K562 (cell line): ENCODE results near the gene PSEN1. TPM values are rescaled to one million over a fixed set of nuclear protein-coding genes. Genes with fewer than 3 reads are reported as not detected.

ENCODE experiments used
- ATAC-seq: fragments of 200-7000 bp; cut with Tn5 transposase; 3 replicates; pipeline ENCODE4 v1.9.1; 2020; ENCODE audit warnings: moderate library complexity
- BruUV-seq: library from RNA; stranded (reverse); fragments of 400-500 nt; replicated peaks from 2 replicates; lab custom pipeline; 2021; lab: Mats Ljungman, UMichigan
- CTCF ChIA-PET: fragments of 300-600 bp; formaldehyde crosslinking; extraction: SDS; loops from one replicate; lab custom pipeline; 2021; ENCODE audit warnings: low intra/inter-chr PET ratio; lab: Yijun Ruan, JAX
- POLR2A ChIA-PET: fragments of 300-600, 350-650 bp; sonication (Branson Sonifier 250); formaldehyde crosslinking; extraction: SDS; loops from one replicate; lab custom pipeline; 2021; ENCODE audit warnings: antibody characterized with exemption, inconsistent platforms; lab: Yijun Ruan, JAX
- DNase-seq, 4 experiments: peaks; one replicate each; pipeline versions ENCODE4 v3.0.0 to v3.0.0-alpha.2; 2011 to 2018; ENCODE audit warnings: low spot score in 3 of 4, mixed read lengths in 3 of 4; ENCODE audit errors: extremely low read depth in 1 of 4
- FAIRE-seq: peaks from 2 replicates; lab custom pipeline; 2011; peaks lifted over from hg19 to GRCh38; lab: Jason Lieb, UNC
- H2AFZ ChIP-seq: 2 replicates; pipeline ENCODE4 v1.6.0; 2011; ENCODE audit warnings: low read depth, low read length, control low read depth, inconsistent platforms
- H3K27ac ChIP-seq: fragments of 200-600 bp; 3 replicates; pipeline ENCODE4 v1.8.0; 2011; ENCODE audit warnings: low read depth, mild to moderate bottlenecking, control low read depth, inconsistent platforms, low read length, moderate library complexity, mixed read lengths; ENCODE audit errors: extremely low read depth
- H3K27me3 ChIP-seq, 2 experiments: fragments of 300-600 bp in 1 of 2; 2 replicates in 1 of 2; 3 replicates in 1 of 2; pipeline versions ENCODE4 v1.6.0 to v1.8.0; 2011; ENCODE audit warnings: inconsistent platforms in 2 of 2, low read length in 2 of 2, mild to moderate bottlenecking in 1 of 2, mixed read lengths in 1 of 2, moderate library complexity in 1 of 2; ENCODE audit not compliant: control insufficient read depth in 2 of 2, insufficient read depth in 2 of 2
- H3K36me3 ChIP-seq: fragments of 300-600 bp; 3 replicates; pipeline ENCODE4 v1.8.0; 2011; ENCODE audit warnings: mild to moderate bottlenecking, low read length, inconsistent platforms; ENCODE audit not compliant: control insufficient read depth, insufficient read depth
- H3K4me1 ChIP-seq, 2 experiments: fragments of 200-600 bp in 1 of 2; replicated peaks in 1 of 2; 2 replicates in 1 of 2; 3 replicates in 1 of 2; pipeline versions ENCODE4 v1.5.1 to v1.8.0; 2011; ENCODE audit warnings: inconsistent platforms in 2 of 2, low read length in 2 of 2, mild to moderate bottlenecking in 1 of 2, mixed read lengths in 1 of 2, moderate library complexity in 1 of 2; ENCODE audit not compliant: control insufficient read depth in 2 of 2, insufficient read depth in 2 of 2
- H3K4me2 ChIP-seq: 2 replicates; pipeline ENCODE4 v1.6.1; 2011; ENCODE audit warnings: low read length, control low read depth, inconsistent platforms, mixed read lengths; ENCODE audit not compliant: insufficient read depth
- H3K4me3 ChIP-seq: fragments of 200-600 bp; sonication (generic), shearing (Covaris generic); 2 replicates; pipeline ENCODE4 v1.5.1; 2016; ENCODE audit warnings: control low read depth, inconsistent platforms
- H3K79me2 ChIP-seq: fragments of 200-600 bp; 3 replicates; pipeline ENCODE4 v1.8.0; 2011; ENCODE audit warnings: low read length, inconsistent platforms; ENCODE audit not compliant: control insufficient read depth, insufficient read depth
- H3K9ac ChIP-seq, 2 experiments: 2 replicates each; pipeline versions ENCODE4 v1.6.0 to v1.6.1; 2011; ENCODE audit warnings: low read depth in 2 of 2, low read length in 2 of 2, control low read depth in 1 of 2, inconsistent platforms in 1 of 2, mild to moderate bottlenecking in 1 of 2, mixed read lengths in 1 of 2; ENCODE audit not compliant: insufficient read depth in 1 of 2
- H3K9me1 ChIP-seq: one replicate; pipeline ENCODE4 v1.6.0; 2011; ENCODE audit warnings: inconsistent platforms, mild to moderate bottlenecking, low read length, moderate library complexity; ENCODE audit not compliant: control insufficient read depth, insufficient read depth
- H3K9me3 ChIP-seq: replicated peaks from 2 replicates; pipeline ENCODE4 v1.5.1; 2011; ENCODE audit warnings: low read depth, low read length, inconsistent platforms; ENCODE audit not compliant: control insufficient read depth, insufficient read depth
- H4K20me1 ChIP-seq: replicated peaks from 2 replicates; pipeline ENCODE4 v1.6.1; 2011; ENCODE audit warnings: low read length, inconsistent platforms, mixed read lengths; ENCODE audit not compliant: control insufficient read depth, insufficient read depth
- BRF1 ChIP-seq: IDR thresholded peaks from 3 replicates; pipeline ENCODE4 v1.6.1; 2011; ENCODE audit warnings: borderline replicate concordance, mild to moderate bottlenecking; ENCODE audit not compliant: insufficient read length; ENCODE audit errors: extremely low read depth
- DPF2 ChIP-seq: fragments of 450-650 bp; IDR thresholded peaks from 2 replicates; pipeline ENCODE4 v1.6.1; 2016
- SIRT6 ChIP-seq: IDR thresholded peaks from one replicate; pipeline ENCODE4 v1.6.1; 2012; ENCODE audit warnings: low read depth, mild to moderate bottlenecking, control low read depth, inconsistent platforms, low read length, moderate library complexity
- ZNF133 ChIP-seq: fragments of 250-450 bp; sonication (Bioruptor Pico); IDR thresholded peaks from 2 replicates; pipeline ENCODE4 v1.4.0; 2020; ENCODE audit warnings: mild to moderate bottlenecking
- ZNF431 ChIP-seq: sonication (generic); formaldehyde crosslinking; IDR thresholded peaks from 2 replicates; pipeline ENCODE4 v1.8.0; 2022; ENCODE audit warnings: mild to moderate bottlenecking, missing genetic modification reagents
- WGBS: fragments of 100-300 bp; shearing (Covaris generic); methylation state at CpG from one replicate; pipeline ENCODE4 v1.1.6; 2016; ENCODE audit warnings: low coverage, mixed read lengths; ENCODE audit not compliant: insufficient coverage; ENCODE audit errors: missing lambda C conversion rate; 5-methylcytosine and 5-hydroxymethylcytosine counted together
- in situ Hi-C: fragments of 300-500 bp; cut with MboI; formaldehyde crosslinking; loops from 4 replicates; pipeline ENCODE4 v1.15.0; 2018; ENCODE audit warnings: inconsistent platforms, mixed read lengths
- intact Hi-C: fragments of 100-400 bp; cut with micrococcal nuclease; formaldehyde crosslinking; loops from 2 replicates; pipeline ENCODE4 v1.14.2; 2022
- polyA plus RNA-seq, 8 experiments: library from polyadenylated mRNA; depleted of rRNA in 4 of 8; stranded (reverse) in 5 of 8; unstranded in 3 of 8; fragments of >200 nt; fragmentation: Nextera tagmentation in 2 of 8; fragmentation: Illumina TruSeq in 1 of 8; extraction: Ambion mirVana in 2 of 8; extraction: Trizol in 1 of 8; gene quantifications; 2 replicates each; pipeline versions ENCODE4 v1.2.1 to v1.2.3, GENCODE V29; 2011 to 2014; ENCODE audit warnings: inconsistent platforms in 1 of 8, missing spikeins in 1 of 8
- total RNA-seq, 7 experiments: library from RNA; depleted of rRNA in 6 of 7; stranded (reverse); fragments of >200 nt in 6 of 7; fragmentation: Illumina TruSeq in 2 of 7; extraction: Trizol in 2 of 7; gene quantifications; 2 replicates each; pipeline versions ENCODE4 v1.2.1 to v1.2.3, GENCODE V29; 2011 to 2021; ENCODE audit warnings: low replicate concordance in 1 of 7
- TF ChIP-seq, protein P1 (sequence below): fragments of 250-450 bp; sonication (Bioruptor Pico); IDR thresholded peaks from 2 replicates; pipeline ENCODE4 v1.8.0; 2021; ENCODE audit warnings: moderate library complexity, mild to moderate bottlenecking, inconsistent platforms
- TF ChIP-seq, protein P2 (sequence below): fragments of 250-450 bp; sonication (Bioruptor Pico); IDR thresholded peaks from 2 replicates; pipeline ENCODE4 v1.5.0; 2021
- TF ChIP-seq, protein P3 (sequence below): fragments of 200-800 bp; sonication (Bioruptor generic); IDR thresholded peaks from 2 replicates; pipeline ENCODE4 v1.6.1; 2017; ENCODE audit warnings: missing genetic modification characterization, missing compliant biosample characterization
- TF ChIP-seq, protein P4 (sequence below): IDR thresholded peaks from 3 replicates; pipeline ENCODE4 v1.6.1; 2011; ENCODE audit warnings: borderline replicate concordance, mild to moderate bottlenecking, moderate library complexity; ENCODE audit not compliant: insufficient read length; ENCODE audit errors: extremely low read depth

Gene PSEN1
- total and polyA plus RNA-seq, 9 of the 15 experiments (the other 6 are each of a cell fraction or from before 2014, with no cell fraction given): 6.5 to 25.2 (median 14.3) TPM

DNA sequence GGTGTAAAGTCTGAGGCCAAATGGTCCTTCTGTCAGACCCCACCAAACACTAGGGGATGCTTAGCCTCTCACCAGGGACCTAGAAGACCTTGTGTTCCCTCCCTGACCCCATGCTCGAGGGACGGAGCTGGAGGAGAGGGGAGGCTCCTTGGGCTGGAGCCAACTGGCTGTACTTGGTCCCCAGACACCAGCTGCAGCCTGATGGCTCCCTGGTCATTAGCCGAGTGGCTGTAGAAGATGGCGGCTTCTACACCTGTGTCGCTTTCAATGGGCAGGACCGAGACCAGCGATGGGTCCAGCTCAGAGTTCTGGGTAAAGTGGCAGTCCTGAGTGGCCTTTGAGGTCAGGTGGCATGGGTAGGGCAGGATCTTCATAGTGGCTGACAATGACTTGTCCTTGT, 130.0 kb downstream of the PSEN1 start:
- intact Hi-C loops: no loop called here
- Histone ChIP-seq H3K27ac (no peak overlapping the region), H3K4me2 (no peak overlapping the region), H3K4me3 (no peak overlapping the region), H3K79me2 (no peaks in the 10 kb centered on the region), H3K27me3 (no peaks in the 10 kb centered on the region), H3K4me1 (peaks cover 0 to 7% of the 10 kb centered on the region in 2 experiments; a peak in 2 of 5 replicates), H3K9me3 (no peaks in the 10 kb centered on the region), H4K20me1 (no peaks in the 10 kb centered on the region), H3K36me3 (no peaks in the 10 kb centered on the region), H3K9ac (no peak overlapping the region), H3K9me1 (no peaks in the 10 kb centered on the region), H2AFZ (no peak overlapping the region)
- in situ Hi-C loops: no loop called here
- DNase-seq: no peak
- FAIRE-seq: no peak
- no peak for ATAC-seq
- ChIA-PET POLR2A (interaction anchor here (0.9 kb wide), 1 partner anchor 12 kb away, joined by 3 read pairs; no protein-coding TSS in a partner anchor), CTCF (no interaction called here)
- 52% methylated on average over 5 of the region's 7 CpGs for WGBS
- no TSS peak for BruUV-seq
- TF ChIP-seq, protein P1, sequence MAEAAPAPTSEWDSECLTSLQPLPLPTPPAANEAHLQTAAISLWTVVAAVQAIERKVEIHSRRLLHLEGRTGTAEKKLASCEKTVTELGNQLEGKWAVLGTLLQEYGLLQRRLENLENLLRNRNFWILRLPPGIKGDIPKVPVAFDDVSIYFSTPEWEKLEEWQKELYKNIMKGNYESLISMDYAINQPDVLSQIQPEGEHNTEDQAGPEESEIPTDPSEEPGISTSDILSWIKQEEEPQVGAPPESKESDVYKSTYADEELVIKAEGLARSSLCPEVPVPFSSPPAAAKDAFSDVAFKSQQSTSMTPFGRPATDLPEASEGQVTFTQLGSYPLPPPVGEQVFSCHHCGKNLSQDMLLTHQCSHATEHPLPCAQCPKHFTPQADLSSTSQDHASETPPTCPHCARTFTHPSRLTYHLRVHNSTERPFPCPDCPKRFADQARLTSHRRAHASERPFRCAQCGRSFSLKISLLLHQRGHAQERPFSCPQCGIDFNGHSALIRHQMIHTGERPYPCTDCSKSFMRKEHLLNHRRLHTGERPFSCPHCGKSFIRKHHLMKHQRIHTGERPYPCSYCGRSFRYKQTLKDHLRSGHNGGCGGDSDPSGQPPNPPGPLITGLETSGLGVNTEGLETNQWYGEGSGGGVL: no peak
- TF ChIP-seq DPF2 (no peak), ZNF431 (CRISPR knock-in tag) (no peak), BRF1 (no peak), ZNF133 (CRISPR knock-in tag) (no peak), SIRT6 (no peak)
- TF ChIP-seq, protein P2, sequence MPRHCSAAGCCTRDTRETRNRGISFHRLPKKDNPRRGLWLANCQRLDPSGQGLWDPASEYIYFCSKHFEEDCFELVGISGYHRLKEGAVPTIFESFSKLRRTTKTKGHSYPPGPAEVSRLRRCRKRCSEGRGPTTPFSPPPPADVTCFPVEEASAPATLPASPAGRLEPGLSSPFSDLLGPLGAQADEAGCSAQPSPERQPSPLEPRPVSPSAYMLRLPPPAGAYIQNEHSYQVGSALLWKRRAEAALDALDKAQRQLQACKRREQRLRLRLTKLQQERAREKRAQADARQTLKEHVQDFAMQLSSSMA: no peak
- TF ChIP-seq, protein P3, sequence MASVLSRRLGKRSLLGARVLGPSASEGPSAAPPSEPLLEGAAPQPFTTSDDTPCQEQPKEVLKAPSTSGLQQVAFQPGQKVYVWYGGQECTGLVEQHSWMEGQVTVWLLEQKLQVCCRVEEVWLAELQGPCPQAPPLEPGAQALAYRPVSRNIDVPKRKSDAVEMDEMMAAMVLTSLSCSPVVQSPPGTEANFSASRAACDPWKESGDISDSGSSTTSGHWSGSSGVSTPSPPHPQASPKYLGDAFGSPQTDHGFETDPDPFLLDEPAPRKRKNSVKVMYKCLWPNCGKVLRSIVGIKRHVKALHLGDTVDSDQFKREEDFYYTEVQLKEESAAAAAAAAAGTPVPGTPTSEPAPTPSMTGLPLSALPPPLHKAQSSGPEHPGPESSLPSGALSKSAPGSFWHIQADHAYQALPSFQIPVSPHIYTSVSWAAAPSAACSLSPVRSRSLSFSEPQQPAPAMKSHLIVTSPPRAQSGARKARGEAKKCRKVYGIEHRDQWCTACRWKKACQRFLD (CRISPR knock-in tag): no peak
- TF ChIP-seq, protein P4, sequence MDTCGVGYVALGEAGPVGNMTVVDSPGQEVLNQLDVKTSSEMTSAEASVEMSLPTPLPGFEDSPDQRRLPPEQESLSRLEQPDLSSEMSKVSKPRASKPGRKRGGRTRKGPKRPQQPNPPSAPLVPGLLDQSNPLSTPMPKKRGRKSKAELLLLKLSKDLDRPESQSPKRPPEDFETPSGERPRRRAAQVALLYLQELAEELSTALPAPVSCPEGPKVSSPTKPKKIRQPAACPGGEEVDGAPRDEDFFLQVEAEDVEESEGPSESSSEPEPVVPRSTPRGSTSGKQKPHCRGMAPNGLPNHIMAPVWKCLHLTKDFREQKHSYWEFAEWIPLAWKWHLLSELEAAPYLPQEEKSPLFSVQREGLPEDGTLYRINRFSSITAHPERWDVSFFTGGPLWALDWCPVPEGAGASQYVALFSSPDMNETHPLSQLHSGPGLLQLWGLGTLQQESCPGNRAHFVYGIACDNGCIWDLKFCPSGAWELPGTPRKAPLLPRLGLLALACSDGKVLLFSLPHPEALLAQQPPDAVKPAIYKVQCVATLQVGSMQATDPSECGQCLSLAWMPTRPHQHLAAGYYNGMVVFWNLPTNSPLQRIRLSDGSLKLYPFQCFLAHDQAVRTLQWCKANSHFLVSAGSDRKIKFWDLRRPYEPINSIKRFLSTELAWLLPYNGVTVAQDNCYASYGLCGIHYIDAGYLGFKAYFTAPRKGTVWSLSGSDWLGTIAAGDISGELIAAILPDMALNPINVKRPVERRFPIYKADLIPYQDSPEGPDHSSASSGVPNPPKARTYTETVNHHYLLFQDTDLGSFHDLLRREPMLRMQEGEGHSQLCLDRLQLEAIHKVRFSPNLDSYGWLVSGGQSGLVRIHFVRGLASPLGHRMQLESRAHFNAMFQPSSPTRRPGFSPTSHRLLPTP: no peak
